Measurements from ENCODE around the gene DPPA4. TPM values are rescaled to one million over a fixed set of nuclear protein-coding genes. Genes with fewer than 3 reads are reported as not detected.

DPPA4 gene
- total RNA-seq, 6 donors from 2014 or later, result 0.37 to 0.77 TPM; not detected in 4

- ATAC-seq (ENCODE audit: low FRiP score in 2 of 2) (no peak), DNase-seq (no peak)
- TF ChIP-seq POLR2AphosphoS5 (IDR thresholded peaks at IDR 0.05), result no peak
- no peak for TF ChIP-seq EP300 (IDR thresholded peaks at IDR 0.05)
- TF ChIP-seq POLR2A (IDR thresholded peaks at IDR 0.05), result no peak
- no peak for TF ChIP-seq CTCF (IDR thresholded peaks at IDR 0.05)
- 85 to 86% methylated on average over 1 of the region's 1 CpG for WGBS, 2 donors
- Histone ChIP-seq H3K27ac (no peak overlapping the region), H3K4me3 (no peak overlapping the region), H3K27me3 (no peaks in the 10 kb centered on the region), H3K36me3 (no peaks in the 10 kb centered on the region), H3K9me3 (no peaks in the 10 kb centered on the region), H3K4me1 (no peaks in the 10 kb centered on the region)
Observed at GRCh38 chr3:109278546-109278945, 58.8 kb downstream of the DPPA4 start.

- Histone ChIP-seq H3K27ac (no peak overlapping the region), H3K4me1 (no peaks in the 10 kb centered on the region), H3K9me3 (no peaks in the 10 kb centered on the region), H3K36me3 (no peaks in the 10 kb centered on the region), H3K27me3 (no peaks in the 10 kb centered on the region), H3K4me3 (no peak overlapping the region)
- no peak for DNase-seq
- no peak for ATAC-seq (ENCODE audit: low FRiP score in 2 of 2)
- no peak for TF ChIP-seq POLR2AphosphoS5 (IDR thresholded peaks at IDR 0.05)
- TF ChIP-seq POLR2A (IDR thresholded peaks at IDR 0.05), result no peak
- no peak for TF ChIP-seq EP300 (IDR thresholded peaks at IDR 0.05)
- TF ChIP-seq CTCF (IDR thresholded peaks at IDR 0.05), result no peak
- WGBS, 2 donors, result 61 to 66% methylated on average over 3 of the region's 3 CpGs
Observed at GRCh38 chr3:109278141-109278540, 59.2 kb downstream of the DPPA4 start.

Small RNA genes within 50 kb of the gene (small RNA-seq; reads per million reads assigned to genes)
- gene AC124945.1 (0 reads per million in 4 donors), gene RF00017 (0 reads per million in 4 donors)

Other genes starting within 250 kb of the DPPA4 start
- gene MORC1, start 219.4 kb downstream of the DPPA4 start, total RNA-seq, result under 1 TPM in 1 of 6 donors, not detected in 5; 0.15 TPM
- not detected for gene C3orf85, start 200.8 kb downstream of the DPPA4 start, total RNA-seq
- gene DPPA2, start 21.0 kb downstream of the DPPA4 start, total RNA-seq, result not detected